NCI-H146 treated with DMSO at 0.1 percent for 48 hours (cell line): ENCODE measurements around the gene MTERF2.

ENCODE experiments used
- DNase-seq: peaks from one replicate; lab custom pipeline; 2025; ENCODE audit not compliant: unreplicated experiment; lab: John Stamatoyannopoulos, UW

MTERF2 gene

DNA sequence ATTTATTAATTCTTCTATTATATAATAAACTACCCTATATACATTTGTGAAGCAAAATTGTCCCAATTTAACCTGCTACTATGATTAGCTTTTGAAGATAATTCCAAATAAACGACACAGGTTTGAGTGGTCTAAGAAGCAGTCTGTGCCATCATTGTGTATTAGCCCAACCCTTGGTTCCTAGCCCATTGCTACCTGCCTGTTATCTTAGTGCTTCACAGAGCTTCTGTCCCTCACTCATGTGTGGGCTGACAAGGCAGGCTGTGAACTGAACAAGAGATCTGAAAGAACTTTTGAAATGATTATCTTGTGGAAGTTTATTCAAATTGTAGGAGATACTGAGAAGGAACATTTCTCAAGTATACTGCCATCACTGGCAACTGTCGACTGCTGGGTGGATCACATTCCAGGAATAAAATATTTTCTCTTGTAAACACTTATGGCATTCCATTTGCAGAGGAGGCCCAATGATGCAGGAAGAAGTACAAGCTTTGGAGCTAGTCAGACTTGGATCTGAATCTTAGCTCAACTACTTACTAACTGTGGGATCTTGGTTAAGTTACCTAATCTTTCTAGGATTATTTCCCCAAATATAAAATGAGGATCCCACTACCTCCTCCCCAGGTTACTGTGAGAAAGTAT, 7.8 kb upstream of the MTERF2 start:
- DNase-seq, result no peak

DNA sequence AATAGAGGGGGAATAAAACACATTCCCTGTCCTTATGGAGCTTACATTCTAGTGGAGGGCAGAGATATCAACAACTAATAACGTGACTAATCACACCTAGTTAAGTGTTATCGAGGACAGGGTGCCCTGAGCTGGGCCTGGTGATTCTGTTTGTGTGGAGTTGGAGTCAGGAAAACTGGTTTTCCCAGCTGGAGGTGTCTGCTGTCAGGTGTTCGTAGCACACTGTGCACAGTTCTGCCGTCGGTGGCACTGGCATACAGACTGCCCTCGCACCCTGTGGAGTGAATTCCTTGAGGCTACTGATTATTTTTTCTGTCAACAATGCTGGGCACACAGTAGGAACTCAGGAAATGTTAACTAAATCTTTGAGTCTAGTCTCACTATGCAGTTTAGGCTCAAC, 900 bp upstream of the MTERF2 start:
- DNase-seq, result no peak

DNA sequence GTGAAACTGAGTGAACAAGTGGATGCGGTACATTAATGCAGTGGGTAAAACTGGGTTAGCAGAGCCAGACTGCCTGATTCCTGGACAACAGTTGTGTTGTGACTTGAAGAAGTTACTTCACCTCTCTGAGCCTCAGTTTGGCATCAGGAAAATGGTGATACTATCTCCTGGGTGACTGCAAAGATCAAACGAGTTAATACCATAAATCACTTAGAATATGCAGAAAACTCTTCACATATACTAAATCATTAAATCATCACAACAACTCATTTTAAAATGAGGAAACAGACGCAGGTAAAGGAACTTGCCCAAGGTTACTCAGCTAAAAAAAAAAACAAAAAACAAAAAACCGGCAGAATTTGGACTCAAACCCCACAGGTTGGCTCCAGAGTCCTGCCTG, 811 bp downstream of the MTERF2 start:
- DNase-seq, result no peak

DNA sequence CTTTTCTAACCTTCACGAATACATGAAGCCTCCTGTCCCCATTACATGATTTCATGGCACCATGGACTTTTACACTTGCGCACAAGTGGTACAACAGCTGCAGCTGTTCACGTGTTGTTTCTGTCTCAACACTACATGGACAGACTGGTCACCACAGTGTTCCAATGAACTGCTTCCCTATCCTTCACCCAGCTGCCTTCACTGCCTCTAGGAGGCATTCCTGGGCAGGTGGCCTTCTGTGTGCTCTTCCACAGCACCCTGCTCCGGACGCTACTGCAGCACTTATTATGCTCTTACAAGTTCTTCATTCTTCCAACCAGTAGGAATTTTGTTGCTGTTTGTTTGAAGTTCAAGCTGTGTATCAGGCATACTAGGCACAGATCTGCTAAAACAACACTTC, 1.5 kb downstream of the MTERF2 start:
- DNase-seq, result no peak

DNA sequence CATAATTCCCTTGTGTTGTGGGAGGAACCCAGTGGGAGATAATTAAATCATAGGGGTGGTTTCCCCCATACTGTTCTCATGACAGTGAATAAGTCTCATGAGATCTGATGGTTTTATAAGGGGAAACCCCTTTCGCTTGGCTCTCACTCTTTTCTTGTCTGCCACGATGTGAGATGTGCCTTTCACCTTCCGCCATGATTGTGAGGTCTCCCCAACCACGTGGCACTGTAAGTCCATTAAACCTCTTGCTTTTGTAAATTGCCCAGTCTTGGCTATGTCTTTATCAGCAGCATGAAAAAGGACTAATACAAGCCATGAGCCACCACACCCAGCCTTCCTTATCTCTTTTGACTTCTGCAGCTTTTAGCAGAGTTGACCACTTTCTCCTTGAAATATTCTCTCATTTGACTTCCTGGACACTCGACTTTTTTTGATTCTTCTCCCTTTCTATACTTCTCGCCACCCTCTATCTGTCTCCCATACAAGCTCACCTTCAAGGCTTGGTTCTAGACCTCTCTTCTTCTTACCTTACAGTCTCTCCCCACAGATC, 2.3 kb downstream of the MTERF2 start:
- no peak for DNase-seq

DNA sequence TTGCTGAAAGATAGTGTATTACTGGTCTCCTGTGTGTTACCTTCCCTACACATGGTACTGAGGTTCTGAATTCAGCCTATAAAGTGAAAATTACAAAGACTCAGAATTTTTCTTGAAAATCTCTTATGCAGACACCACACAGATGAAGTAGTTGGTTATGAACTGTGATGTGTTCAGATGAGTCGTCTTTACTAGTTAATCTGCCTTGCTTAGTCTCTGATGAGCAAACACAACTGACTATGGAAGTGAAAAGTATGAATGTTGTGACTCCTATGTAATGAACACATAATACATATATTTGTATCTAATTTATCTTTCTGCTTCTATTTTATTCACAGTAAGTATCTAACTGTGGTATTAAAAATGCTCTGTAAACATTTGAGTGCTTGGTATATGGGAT, 4.7 kb downstream of the MTERF2 start:
- DNase-seq, result no peak

DNA sequence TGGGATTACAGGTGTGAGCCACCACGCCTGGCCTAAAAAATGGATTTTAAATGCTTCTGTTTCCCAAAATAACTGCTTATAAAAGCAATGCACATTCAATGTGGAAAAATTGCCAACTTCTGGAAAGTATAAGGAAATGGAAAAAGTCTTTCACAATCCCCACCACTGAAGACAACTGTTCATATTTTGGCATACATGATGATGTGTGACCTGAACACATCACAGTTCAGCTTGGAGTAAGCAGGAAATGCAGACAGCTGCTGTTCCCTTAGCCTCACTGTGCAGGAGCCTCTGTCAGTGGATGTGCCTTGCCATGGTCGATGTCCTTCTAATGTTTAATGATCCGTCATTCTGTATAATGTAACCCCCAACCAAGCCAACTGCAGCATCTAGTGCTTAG, 5.2 kb downstream of the MTERF2 start:
- DNase-seq, result no peak

DNA sequence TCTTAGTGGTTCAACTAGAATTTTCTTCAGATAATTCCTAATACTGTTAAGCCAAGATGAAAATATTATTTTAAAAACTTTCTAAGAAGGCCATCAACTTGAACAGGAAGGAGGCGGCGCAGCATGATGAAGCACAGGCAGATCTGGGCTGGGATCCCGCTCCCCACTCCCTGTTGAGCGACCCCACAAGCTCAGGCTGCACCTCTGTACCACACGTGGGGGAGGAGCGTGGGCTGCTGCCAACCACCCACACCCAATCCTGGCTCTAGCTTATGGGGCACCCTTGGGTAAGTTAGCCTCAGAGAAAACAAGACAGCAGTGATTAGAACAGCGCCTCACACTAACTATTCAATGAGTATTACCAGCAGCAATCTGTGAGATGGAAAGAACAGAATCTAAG, 6.0 kb downstream of the MTERF2 start:
- no peak for DNase-seq

DNA sequence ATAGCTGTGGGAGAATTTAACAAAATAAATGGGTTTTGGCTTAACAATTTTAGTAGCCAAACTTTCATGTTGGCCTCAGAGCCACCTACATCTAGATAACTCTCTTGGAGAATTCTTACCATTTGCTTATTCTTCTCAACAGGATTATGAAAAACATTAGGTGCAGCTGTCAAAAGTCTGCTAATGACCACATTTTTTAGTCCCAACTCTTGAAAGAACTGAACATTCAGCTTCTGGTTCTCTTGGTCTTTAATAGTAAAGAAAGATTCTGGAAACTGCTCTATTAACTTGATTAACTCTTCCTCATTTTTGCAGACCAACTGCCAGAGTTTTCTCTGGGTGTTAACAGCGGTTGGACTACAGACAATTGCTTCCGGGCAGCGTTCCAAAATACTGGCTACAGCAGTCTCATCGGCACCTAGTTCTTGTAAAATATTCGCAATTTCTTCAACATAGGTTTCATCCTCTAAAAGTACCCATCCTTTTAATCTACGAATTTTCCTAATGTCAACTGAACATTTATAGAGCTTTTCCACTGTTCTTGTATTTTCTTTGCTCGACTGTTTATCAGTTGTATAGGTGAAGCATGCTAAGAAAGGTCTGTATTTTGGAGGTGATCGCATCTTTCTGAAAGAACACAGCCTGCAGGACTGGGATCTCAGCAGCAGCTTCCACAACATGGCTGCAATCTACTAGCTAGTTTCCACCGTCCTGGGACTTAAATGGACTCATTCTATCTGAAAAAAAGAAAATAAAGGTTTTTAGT, 8.7 kb downstream of the MTERF2 start:
- no peak for DNase-seq

DNA sequence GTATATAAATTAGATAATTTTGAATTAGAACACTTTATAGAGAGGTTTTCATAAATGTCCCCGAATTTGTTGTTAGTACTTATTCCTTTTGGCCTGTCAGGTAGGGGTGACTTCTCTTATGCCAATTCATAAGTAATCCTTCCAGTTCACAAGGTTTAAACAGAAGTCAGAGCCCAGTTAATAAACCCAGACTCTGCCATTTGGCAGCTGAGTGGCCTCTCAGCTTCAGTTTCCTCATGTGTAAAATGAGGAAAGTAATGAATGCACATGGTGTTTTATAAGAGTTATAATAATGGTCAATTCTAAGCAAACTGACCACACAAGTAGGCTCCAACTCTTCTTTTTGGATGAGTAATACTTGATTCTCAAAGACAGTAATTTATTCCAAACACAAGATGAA, 10.3 kb downstream of the MTERF2 start:
- DNase-seq, result no peak

DNA sequence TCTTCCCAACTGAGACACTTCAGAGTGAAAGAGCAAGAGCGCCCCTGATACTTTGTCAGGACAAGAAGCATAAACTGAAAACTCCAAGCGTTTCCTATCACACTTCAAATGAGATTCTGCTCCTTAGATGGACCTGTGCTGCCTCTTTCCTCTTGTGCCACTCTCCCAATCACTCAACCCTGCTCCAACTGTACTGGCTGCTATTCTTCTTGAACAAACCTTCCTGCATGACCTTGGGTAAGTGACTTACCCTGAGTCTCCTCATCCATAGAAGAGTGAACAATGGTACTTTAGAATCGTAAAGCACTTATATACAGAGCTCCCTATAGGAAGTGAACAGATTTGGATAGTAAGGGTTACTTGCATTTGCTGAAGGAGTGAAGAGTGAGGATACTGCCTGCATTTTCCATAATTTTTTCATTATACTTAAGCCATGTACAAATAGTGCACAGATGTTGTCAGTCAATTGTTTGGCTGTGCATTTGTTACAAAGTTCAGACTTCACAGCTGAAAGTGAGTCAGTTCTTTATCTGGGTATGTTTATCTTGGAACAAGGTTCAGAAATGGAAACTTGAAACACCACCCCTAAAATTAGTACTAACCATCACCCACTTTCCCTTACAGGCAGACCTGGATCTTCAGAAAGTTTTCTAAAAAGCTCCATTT, 10.8 kb downstream of the MTERF2 start:
- no peak for DNase-seq

DNA sequence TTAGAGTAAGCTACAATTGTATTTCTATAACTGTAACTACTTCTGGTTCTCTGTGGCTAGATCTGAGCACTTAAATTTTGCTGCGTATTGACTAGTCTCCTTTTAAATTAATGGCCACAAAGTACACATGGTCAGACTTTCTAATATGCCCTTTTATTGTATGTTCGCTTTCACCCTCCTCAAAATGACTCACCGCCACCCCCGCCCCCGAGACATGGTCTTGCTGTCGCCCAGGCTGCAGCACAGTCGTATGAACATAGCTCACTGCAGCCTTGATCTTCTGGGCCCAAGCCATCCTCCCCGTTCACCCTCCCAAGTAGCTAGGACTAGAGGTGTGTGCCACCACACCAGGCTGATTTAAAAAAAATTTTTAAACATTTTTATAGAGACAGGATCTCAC, 11.8 kb downstream of the MTERF2 start:
- no peak for DNase-seq

DNA sequence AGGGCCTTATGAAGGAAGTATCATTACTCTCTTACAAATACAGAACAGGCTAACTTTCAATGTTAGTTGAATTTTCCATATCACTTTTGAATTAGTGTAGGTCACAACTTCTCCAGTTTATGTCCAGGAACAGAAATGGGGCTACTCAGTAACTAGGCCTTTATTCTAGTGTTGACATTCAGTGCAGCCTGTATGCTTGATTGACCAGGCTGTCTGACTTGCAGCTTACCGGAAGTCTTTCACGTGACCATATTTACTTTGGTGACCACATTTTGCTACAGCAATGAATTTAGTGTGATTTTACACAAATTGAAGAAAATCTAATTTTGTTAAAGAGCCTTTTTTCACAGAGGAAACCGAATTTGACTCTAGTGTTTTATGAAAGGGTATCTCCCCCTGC, 12.4 kb downstream of the MTERF2 start:
- peak; percentile 25 for DNase-seq

DNA sequence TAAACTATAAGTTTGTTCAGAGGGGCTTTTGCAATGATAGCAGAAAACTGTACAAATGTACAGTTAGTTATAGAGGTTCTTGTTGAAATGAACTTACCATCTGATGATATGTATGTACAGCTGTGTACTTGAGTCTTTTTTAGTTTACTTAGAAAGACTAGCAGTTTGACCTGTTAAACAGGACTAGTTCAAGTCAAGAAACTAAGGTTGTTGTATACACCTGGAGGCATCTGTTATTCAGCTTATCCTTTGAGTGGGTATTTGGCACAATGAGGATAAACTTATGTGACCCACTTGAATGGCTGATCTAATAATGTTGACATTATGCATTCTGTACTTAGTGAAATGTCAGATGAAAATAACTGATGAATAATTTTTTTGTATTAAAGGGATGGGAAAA, 13.4 kb downstream of the MTERF2 start:
- DNase-seq, result no peak

DNA sequence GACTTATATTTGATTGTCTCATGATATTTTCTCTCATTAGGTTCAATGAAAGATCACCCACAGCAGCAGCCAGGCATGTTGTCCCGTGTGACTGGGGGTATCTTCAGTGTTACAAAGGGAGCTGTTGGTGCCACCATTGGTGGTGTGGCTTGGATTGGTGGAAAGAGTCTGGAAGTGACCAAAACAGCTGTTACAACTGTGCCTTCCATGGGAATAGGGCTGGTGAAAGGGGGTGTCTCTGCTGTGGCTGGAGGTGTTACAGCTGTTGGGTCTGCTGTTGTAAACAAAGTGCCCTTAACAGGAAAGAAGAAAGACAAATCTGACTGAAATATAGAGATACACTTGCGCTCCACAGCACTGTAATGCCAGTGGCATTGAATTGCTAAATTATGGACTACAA, 15.9 kb downstream of the MTERF2 start:
- no peak for DNase-seq

DNA sequence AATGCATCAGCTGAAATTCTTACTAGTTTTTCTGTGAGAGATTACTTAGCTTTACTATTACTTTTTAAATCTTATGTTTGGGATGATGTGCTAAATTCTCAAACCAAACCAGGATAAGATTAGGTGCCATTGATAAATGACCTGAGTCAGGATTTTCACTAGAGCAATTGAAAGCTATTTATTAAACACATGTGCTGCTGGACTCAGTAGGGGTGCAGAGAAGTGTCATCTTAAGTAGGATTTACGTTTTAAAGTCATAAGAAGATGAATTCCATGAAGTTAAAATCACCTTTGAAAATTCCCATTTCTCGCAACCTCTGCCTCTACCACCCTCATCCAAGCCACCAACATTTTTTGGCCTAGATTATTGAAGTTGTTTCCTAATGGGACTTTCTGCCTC, 22.4 kb downstream of the MTERF2 start:
- DNase-seq, result no peak

DNA sequence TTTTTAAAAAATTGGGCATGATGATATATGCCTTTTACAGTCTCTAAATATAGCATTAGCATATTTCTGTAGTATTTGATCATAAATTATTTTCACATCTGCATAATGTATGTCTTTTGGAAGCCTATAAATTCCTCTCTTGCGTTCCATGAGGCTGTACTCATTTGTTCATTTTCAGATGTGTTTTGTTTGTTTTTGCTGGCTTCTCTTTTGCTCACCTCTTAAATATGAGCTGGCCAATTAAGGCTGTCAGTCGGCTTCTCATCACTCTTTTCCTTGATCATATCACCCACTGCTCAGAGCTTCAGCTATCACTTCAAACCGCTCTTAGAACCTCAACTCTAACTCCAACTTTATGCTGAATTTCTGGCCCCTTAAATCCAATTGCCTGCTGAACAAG, 24.7 kb downstream of the MTERF2 start:
- DNase-seq, result no peak

DNA sequence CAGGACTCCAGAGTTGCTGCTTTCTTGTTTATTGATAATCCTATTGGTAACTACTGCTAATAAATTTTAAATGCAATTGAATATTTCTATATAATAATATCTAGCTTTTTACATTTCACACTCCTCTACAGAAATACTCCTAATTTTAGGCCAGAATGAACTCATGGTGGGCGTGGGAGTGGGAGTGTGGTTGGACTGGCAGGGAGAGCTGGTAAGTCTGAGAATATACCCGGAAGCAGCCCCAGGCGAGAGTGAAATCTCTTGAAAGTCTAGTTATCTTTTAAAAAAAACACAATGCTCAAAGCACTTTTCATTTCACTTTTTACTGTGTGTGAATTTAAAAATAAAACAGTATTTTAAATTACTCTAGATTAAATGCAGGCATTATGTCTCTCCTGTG, 26.5 kb downstream of the MTERF2 start:
- no peak for DNase-seq

DNA sequence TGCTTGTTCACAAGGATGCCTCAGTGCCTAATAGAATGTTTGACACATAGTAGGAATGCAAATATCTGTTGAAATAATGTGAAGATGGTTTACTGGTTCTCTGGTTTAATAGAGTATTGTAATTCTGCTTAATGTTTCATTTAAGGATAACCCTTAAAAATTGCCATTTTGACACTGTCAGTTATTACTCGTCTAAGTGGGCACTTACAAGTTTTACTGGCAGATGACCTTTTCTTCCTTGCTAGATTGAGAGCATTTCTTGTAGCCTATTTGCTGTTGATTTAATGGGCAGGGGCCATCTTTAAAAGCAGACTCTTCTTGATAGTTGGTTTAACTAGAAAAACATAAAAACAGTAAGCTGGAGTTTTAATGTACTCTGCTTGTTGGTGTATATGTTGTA, 29.4 kb downstream of the MTERF2 start:
- DNase-seq, result peak; percentile 2

DNA sequence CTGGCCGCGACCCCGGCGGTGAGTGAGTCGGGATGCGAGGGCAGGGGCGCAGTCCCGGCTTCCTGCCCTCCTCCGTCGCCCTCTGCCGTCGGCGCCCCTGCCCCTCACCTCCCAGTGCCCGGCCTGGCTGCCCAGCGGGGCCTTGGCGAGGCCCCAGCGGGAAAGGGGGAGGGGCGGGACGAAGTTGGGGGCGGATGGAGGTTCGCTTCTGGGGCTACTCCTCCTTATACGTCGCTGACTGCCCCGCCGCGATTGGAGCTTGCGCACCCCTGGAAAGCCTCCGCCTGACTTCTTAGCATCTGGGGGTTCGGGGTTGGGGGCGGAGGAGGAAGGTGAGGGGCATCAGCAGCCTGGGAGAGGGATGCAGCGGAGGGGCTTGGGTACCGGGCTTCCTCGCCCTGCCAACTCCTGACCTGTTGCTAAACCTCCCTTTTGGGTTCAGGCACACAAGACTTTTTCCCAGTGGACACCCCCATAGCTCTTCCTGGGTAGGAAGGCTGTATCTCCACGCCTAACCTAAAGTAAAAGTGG, 30.8 kb downstream of the MTERF2 start:
- DNase-seq, result no peak

DNA sequence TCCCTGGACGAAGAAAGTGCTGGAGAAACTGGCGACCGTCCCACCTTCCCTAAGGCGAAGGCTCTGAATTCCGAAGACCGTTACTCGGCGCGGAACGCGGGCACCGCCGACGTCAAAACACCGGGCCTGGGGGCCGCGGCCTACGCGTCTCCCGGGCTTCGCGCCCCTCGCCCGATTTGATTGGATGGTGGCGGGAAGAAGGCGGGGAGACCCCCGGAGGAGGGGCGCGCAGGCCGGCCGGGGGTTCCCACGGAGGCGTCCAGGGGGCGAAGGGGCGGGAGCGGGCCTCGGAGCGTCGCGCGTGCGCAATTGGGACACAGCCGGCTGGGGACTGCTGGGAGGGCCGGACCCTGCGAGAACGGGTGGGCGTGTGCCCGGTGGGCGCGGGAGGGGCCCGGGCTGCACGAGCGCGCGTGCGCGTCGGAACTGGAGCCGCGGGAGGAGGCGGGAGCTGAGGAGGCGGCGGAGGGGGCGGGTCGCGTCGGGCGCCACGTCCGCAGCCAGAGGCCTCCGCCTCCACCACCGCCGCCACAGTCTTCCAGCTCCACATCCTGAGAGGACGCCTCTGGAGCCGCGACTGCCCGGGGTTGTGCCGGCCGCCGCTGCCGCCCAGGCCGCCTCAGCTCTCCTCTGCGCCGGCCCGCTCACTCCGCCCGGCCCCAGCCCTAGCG, 31.4 kb downstream of the MTERF2 start, which contains the start of gene TMEM263:
Gene TMEM263 (plus strand): TSS at position 531 of the 671 bp plus-strand sequence. CDS start 11,210 bp downstream, outside the sequence.
- DNase-seq, result peak; percentile 88
